Ovary (tissue), 9 donors: ENCODE data around the gene ATP8B3. TPM values are rescaled to one million over a fixed set of nuclear protein-coding genes. Genes with fewer than 3 reads are reported as not detected.
A peak's percentile ranks its signal among the peaks of the same experiment; 100 is the strongest.

Experiments used
- DNase-seq, 5 donors: peaks; one replicate each; pipeline ENCODE4 v3.0.0-alpha.2; 2019 to 2020
- H3K27ac ChIP-seq, 2 donors: fragments of 200-600 bp; one replicate each; pipeline versions ENCODE4 v1.5.1 to v1.8.0; 2019 to 2022
- H3K27me3 ChIP-seq: fragments of 200-600 bp; one replicate; pipeline ENCODE4 v1.8.0; 2022
- H3K36me3 ChIP-seq: fragments of 200-600 bp; sonication (generic); one replicate; pipeline ENCODE4 v1.5.1; 2019
- H3K4me1 ChIP-seq: one replicate; pipeline ENCODE4 v1.8.1; 2013; ENCODE audit warnings: mild to moderate bottlenecking, moderate library complexity; ENCODE audit not compliant: insufficient read depth
- H3K4me3 ChIP-seq: fragments of 200-600 bp; sonication (generic); one replicate; pipeline ENCODE4 v1.5.1; 2017
- H3K9me3 ChIP-seq, 2 donors: fragments of 200-600 bp in 1 of 2; sonication (generic) in 1 of 2; one replicate each; pipeline versions ENCODE4 v1.5.1 to v1.8.1; 2013 to 2019; ENCODE audit warnings: mild to moderate bottlenecking in 1 of 2, moderate library complexity in 1 of 2
- CTCF ChIP-seq, 3 donors: fragments of 450-650 bp in 2 of 3; fragments of 200-600 bp in 1 of 3; IDR thresholded peaks; one replicate each; pipeline versions ENCODE4 v1.5.1 to v1.8.0; 2016 to 2022; ENCODE audit warnings: antibody characterized with exemption in 3 of 3, mild to moderate bottlenecking in 1 of 3
- EP300 ChIP-seq: sonication (generic); formaldehyde crosslinking; IDR thresholded peaks from one replicate; pipeline ENCODE4 v1.6.1; 2017; ENCODE audit warnings: antibody characterized with exemption
- POLR2A ChIP-seq: fragments of 450-650 bp; IDR thresholded peaks from one replicate; pipeline ENCODE4 v1.6.1; 2017; ENCODE audit warnings: antibody characterized with exemption, mild to moderate bottlenecking, moderate library complexity
- WGBS, 3 donors: extraction: QIAGEN DNeasy Blood & Tissue Kit in 1 of 3; methylation state at CpG; one replicate each; pipeline versions ENCODE4 v1.1.5 to v1.1.7; 2013 to 2017; 5-methylcytosine and 5-hydroxymethylcytosine counted together
- intact Hi-C, 4 donors: fragments of 100-400 bp; cut with DNase I; formaldehyde crosslinking; loops; one replicate each; pipeline versions ENCODE4 v1.11.0 to v1.15.1; 2022 to 2023
- polyA plus RNA-seq, 2 donors: library from polyadenylated mRNA; stranded (reverse); fragments of 200-250 nt in 1 of 2; fragments of 350-450 nt in 1 of 2; fragmentation: Illumina TruSeq in 1 of 2; extraction: RNeasy Lipid Tissue Mini Kit (QIAGEN cat#74804) in 1 of 2; gene quantifications; one replicate each; pipeline ENCODE4 v1.2.3, GENCODE V29; 2013 to 2014
- total RNA-seq, 7 donors: library from RNA; depleted of rRNA in 2 of 7; stranded (reverse); fragments of >200 nt in 2 of 7; fragmentation: NEBNext Ultra II Directional in 3 of 7; extraction: Animal tissue kit (Norgen Biotek cat#: 25700) in 3 of 7; gene quantifications; one replicate each; pipeline versions ENCODE4 v1.1.0 to v1.2.4, GENCODE V29; 2016 to 2023
- donor health status: DM: no; HTN: no; CAD: no; lungs with moderate emphysema.
- donor health status: DM: no; HTN: no; CAD: no.
- donor health status: Bipolar disorder and iron deficiency.
- donor health status: DM: yes; HTN: yes; CAD: no.
- donor health status: DM: no; HTN: no; CAD: no.
- donor health status: DM: yes; HTN: yes; CAD: no.

The ATP8B3 gene
- total and polyA plus RNA-seq, 9 donors, result 0.72 to 3.2 (median 1.5) TPM

- Histone ChIP-seq H3K27me3 (peaks cover 2% of the 10 kb centered on the region), H3K36me3 (no peaks in the 10 kb centered on the region), H3K4me1 (no peaks in the 10 kb centered on the region), H3K9me3 (peaks cover 0 to 17% of the 10 kb centered on the region in 2 donors), H3K4me3 (no peak overlapping the region), H3K27ac (no peak overlapping the region)
- intact Hi-C loops, result loop anchor here in 3 of 4 donors (5.0 to 10.0 kb wide), 3 partner anchors 95 to 225 kb away; no protein-coding TSS in a partner anchor
- TF ChIP-seq EP300 (no peak), POLR2A (no peak), CTCF (IDR thresholded peaks at IDR 0.05) (peak; percentile 69 to 81 (median 76))
- DNase-seq, result peak in 3 of 5 donors; percentile 43 to 69 (median 65)
- 2 to 3% (median 2%) methylated on average over 20 to 21 of the region's 21 CpGs for WGBS, 3 donors
Observed at GRCh38 chr19:1767464-1767933, 44.6 kb downstream of the ATP8B3 start.

GRCh38 chr19:1766800-1767352 lies 45.2 kb downstream of the ATP8B3 start:
- Histone ChIP-seq H3K9me3 (peaks cover 0 to 15% of the 10 kb centered on the region in 2 donors), H3K36me3 (no peaks in the 10 kb centered on the region), H3K4me3 (no peak overlapping the region), H3K27ac (no peak overlapping the region), H3K27me3 (peaks cover 8% of the 10 kb centered on the region), H3K4me1 (no peaks in the 10 kb centered on the region)
- TF ChIP-seq EP300 (no peak), CTCF (IDR thresholded peaks at IDR 0.05) (no peak), POLR2A (no peak)
- intact Hi-C loops, result loop anchor here in 3 of 4 donors (5.0 to 10.0 kb wide), 3 partner anchors 95 to 225 kb away; no protein-coding TSS in a partner anchor
- 13 to 19% (median 16%) methylated on average over 10 of the region's 10 CpGs for WGBS, 3 donors
- no peak for DNase-seq

GRCh38 chr19:1765904-1766799 lies 45.9 kb downstream of the ATP8B3 start:
- DNase-seq, result no peak
- H3K4me3 ChIP-seq, result no peak overlapping the region
- peaks cover 12% of the 10 kb centered on the region for H3K27me3 ChIP-seq
- WGBS, 3 donors, result 3 to 6% (median 4%) methylated on average over 20 to 38 of the region's 38 CpGs
- no peak for TF ChIP-seq CTCF (IDR thresholded peaks at IDR 0.05)
- no peak for TF ChIP-seq EP300
- no peak for TF ChIP-seq POLR2A
- no peaks in the 10 kb centered on the region for H3K36me3 ChIP-seq
- no peaks in the 10 kb centered on the region for H3K4me1 ChIP-seq
- intact Hi-C loops, result loop anchor here in 3 of 4 donors (5.0 to 10.0 kb wide), 3 partner anchors 94 to 224 kb away; no protein-coding TSS in a partner anchor
- peaks cover 0 to 8% of the 10 kb centered on the region in 2 donors for H3K9me3 ChIP-seq
- H3K27ac ChIP-seq, result no peak overlapping the region

- no peaks in the 10 kb centered on the region for H3K4me1 ChIP-seq
- H3K27me3 ChIP-seq, result peaks cover 12% of the 10 kb centered on the region
- H3K36me3 ChIP-seq, result no peaks in the 10 kb centered on the region
- 5 to 7% (median 6%) methylated on average over 31 to 33 of the region's 33 CpGs for WGBS, 3 donors
- TF ChIP-seq CTCF (IDR thresholded peaks at IDR 0.05) (no peak), EP300 (no peak), POLR2A (no peak)
- no peak overlapping the region for H3K4me3 ChIP-seq
- H3K27ac ChIP-seq, result no peak overlapping the region
- no peak for DNase-seq
- intact Hi-C loops, result loop anchor here in 3 of 4 donors (5.0 to 10.0 kb wide), 3 partner anchors 93 to 223 kb away; no protein-coding TSS in a partner anchor
- no peaks in the 10 kb centered on the region for H3K9me3 ChIP-seq
Observed at GRCh38 chr19:1765232-1765903, 46.7 kb downstream of the ATP8B3 start.
